T-helper 22 cell (primary cell): ENCODE measurements around the gene PPIL6.

Experiments used
- DNase-seq: peaks from one replicate; pipeline ENCODE4 v3.0.0-alpha.2; 2020; ENCODE audit warnings: low read depth

PPIL6 gene

DNA sequence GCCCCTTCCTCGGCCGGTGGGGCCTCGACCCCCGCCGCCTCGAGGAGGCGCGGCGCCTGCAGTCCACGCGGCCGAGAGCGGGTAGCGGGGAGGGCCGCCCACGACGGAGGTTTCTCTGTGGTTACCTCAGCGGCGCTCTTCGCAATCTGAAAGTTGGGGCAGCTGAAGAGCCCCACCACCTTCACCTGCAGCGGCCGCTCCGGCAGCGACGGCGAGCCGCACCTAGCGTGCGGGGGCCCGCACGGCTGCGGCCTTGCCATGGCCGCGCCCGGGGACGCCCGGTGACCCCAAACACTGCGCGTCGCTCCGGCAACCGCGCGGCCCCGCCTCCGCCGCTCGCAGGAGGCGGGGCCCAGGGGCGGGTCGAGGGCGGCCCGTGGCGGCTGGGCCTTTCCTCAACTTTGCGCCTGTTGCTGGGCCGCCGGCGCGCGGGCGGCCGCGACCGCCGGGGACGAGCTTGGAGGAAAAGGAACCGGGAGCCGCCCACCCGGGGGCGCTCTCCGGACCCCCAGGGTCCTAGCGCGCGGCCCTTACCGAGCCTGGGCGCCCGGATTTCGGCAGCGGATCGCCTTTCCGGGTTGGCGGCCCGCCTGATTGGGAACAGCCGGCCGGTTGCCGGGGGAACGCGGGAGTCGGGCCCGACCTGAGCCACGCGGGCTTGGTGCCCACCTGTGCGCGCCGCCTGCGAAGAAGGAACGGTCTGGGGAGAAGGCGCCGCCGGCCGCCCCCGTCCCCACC is at the start of gene PPIL6, which contains the start of gene SMPD2:
TSS of gene PPIL6 (minus strand) at position 298 of the 738 bp plus-strand sequence. CDS start at position 260, 38 bp downstream.
TSS of gene SMPD2 (plus strand) at position 394 of the 738 bp plus-strand sequence. CDS start 398 bp downstream, outside the sequence.
- DNase-seq, result peak; percentile 65

DNA sequence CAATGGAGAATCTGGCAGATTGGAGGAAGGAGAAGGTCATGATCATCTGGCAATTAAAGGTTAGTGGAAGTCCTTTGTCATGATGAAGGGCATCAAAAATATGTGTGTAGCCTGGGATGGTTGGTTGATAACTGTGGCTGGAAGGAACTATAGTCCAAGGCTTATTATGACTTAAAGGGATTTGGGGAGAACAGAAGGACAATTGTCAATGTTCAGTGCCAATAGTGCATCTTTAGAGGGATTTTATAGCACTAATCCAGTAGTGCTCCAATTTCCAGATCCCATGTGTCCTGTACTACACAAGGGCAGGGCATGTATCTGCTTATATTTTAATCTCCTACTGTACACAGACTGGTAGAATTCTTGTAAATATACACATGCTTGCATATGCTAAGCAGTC is 47.6 kb upstream of the PPIL6 start:
- no peak for DNase-seq

GRCh38 chr6:109486068-109486467 is 45.6 kb upstream of the PPIL6 start:
- no peak for DNase-seq

GRCh38 chr6:109485266-109485935 is 45.0 kb upstream of the PPIL6 start:
- DNase-seq, result no peak

DNA sequence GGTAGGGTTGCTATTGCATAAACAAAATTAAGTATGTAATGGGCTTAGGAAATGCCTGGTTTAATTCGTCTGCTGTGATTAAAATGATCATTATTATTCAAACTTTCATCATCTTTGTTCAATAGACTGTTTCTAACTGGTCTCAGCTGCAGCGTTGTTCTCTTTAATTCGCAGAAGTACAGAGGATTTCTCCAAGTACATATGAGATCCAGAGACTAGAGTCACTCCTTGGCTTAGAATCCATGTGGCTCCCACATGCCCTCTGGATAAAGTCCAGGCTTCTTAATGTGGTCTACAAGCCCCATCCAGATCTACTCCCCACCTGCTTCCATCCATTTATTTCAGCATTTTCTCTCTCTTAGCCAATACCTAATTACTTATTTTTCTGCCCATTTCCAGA is 43.7 kb upstream of the PPIL6 start:
- no peak for DNase-seq

DNA sequence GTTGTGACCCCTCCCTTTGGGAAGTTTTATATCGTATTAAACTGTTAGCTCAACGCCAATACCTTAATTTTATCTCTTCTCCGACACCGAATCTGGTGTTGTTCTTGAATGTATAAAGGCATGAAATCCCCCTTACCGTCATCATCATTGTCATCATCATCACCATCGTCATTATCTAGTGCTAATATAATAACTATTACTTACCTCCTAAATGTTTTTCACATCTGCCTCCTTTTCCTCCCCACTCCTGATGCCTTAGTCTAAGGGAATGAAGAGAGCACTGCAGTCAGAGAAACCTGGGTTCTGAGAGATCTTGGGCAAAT is 43.3 kb upstream of the PPIL6 start:
- no peak for DNase-seq

DNA sequence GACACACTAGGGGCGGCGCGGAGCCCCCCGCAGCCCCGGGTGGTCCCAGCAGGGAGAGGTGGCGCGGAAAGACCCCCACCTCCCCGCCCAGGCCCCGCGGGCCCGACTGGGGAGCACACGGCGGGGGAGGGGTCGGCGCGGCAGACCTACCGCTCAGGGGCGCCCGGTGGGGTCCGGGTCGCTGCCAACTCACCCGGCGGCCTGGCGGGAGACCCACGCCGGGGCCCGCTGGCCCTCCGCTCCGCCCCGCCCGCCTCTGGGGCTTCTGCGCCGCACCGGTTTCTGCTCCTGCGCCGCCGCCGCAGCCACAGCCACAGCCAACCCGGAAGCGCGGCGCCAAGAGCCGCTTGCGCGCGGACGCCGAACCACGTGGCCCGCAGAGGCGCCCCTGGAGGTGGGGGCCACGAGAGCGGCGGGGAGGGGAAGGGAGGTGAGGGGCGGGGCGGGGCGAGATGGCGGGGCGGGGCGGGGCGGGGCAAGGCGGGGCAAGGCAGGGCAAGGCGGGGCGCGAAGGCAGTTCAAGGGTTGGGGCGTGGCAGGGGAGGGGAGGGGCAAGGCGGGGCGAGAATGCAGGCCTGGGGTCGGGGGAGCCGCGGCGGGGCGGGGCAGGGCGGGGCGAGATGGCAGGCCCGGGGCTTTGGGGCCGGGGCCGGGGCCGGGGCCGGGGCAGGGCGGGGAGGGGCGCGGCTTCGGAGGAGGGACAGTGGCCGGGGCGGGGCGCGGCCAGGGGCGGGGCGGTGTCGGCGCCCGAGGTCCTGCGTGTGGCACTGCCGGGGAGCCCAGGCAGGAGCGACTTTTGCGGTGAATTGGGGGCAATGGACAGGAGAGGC is 42.7 kb upstream of the PPIL6 start, which contains the start of gene ZBTB24:
TSS of gene ZBTB24 (minus strand) at position 315 of the 830 bp plus-strand sequence. CDS start 1,193 bp downstream, outside the sequence.
- DNase-seq, result peak; percentile 88

DNA sequence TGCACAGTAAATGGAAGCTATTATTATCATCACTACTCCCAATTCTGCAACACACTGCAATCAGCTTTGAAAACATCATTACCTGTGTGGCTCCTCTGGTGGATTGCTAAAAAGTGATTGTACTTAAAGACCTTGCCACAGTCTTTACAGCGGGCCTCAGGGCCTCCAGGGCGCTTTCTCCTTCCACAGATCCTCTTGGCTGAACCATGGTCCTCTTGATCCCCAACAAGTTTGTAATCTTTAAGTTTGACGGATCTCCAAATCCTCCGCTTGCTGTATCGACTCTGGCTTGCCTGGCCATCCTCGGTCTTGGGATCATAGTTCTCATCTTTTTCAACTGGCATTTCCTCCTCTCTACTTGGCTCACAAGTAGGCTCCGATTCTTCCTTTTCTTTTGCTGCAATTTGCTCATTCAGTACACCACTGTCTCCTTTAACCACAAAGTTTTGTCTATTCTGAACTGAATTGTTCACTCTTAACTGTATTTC is 40.6 kb upstream of the PPIL6 start:
- DNase-seq, result no peak

DNA sequence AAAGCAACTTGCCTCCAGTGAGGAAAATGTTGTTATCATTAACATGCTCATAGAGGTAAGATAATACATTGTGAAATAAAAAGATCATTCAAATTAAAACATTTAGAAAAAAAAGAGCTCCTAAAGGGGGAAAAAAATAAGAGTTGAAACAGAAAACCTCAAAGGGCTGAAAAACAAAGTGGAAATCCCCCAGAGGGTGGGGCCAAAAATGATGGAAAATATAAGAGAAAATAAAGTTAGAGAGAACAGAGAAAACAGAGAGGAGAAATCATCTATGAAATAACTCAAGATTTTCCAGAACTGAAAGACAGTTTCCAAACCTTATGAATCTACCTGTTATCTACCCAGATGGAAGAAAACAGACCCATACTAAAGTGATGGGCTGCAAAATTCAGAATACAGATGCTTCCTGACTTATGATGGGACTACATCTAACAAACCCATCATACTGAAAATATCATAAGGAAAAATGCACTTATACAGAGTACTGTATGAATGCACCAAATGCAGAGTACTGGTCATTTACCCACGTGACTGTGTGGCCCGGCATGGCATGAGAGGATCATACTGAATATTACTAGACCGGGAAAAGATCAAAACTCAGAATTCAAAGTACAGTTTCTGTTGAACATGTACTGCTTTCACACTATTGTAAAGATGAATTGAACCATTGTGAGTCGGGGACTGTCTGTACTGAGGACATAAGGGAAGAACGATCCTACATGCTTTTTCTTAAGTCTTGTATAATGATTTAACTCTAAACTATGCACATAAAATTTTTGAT is 38.6 kb upstream of the PPIL6 start:
- DNase-seq, result no peak

DNA sequence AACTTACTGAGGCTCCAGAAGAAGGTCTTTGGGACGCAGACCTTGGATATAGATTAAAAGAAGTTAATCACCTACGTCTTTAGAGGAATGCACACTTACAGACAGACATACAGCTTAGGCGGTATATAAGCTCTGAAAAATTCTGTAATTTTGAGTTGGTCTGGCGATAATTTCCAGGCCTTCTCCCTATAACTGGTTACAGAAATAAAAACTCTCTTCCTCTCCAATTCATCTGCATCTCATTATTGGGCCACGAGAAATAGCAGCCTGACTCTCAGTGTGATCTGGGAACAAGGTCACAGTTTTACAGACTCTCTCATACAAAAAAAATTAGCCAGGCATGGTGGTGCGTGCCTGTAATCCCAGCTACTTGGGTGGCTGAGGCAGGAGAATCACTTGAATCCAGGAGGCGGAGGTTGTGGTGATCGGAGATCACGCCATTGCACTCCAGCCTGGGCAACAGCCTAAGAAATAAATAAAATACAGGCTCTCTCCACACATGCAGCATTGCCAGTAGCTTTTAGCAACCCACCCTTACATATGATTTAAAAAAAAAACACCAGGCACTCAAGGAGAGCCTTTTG is 37.9 kb upstream of the PPIL6 start:
- no peak for DNase-seq

DNA sequence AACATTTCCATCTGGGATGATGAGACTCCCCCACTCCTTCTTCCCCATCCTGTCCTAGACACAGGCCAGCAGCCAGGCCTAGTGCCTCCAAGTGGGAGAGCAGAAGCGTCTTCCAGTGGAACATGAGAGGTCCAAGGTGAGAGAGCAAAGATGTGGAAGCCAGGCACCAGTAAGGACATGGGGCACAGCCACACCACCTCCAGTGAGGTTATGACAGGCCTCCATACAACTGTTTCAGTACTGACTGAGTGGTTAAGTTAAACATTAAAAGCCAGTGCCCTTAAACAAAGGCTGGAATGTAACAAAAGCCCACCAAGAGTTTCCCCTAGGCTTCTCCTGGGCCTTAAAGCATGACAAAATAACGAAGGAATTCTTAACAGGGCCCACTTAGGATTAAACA is 37.3 kb upstream of the PPIL6 start:
- no peak for DNase-seq

- no peak for DNase-seq
These were observed 36.8 kb upstream of the PPIL6 start for GRCh38 chr6:109477184-109477583.

DNA sequence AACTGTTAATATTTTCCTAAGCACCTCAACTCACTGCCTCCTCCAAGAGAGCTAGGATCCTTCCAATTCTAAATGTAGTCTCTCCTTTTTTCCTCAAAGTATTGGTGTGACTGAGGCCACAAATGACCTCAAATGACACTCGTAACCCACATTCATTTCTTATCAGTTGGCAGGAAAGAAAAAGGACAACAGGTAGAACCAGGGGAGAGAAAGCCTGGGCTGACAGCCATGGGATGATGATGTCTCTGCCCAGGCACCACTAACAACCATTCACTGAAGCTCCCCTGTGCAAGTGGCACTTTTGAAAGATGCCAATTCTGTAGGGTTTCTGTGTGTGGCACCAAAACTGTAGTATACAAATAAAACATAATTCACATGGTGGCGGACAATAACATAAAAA is 35.2 kb upstream of the PPIL6 start:
- no peak for DNase-seq

DNA sequence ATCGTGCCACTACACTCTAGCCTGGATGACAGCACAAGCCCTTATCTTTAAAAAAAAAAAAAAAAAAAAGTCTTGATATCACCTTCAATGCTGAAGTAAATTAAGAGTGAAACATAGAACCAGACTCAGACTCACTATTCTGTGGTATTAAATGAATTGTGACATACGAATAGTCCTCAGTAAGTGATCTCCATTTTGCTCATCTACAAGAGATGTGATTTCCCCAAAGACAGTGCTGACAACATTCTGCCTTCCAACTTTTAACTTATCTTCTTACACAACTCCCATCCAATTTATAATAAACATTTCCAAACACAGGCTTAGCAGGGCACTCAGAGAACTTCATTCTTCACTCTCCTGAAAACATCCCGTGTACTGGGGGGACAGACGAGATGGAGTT is 34.6 kb upstream of the PPIL6 start:
- DNase-seq, result no peak

DNA sequence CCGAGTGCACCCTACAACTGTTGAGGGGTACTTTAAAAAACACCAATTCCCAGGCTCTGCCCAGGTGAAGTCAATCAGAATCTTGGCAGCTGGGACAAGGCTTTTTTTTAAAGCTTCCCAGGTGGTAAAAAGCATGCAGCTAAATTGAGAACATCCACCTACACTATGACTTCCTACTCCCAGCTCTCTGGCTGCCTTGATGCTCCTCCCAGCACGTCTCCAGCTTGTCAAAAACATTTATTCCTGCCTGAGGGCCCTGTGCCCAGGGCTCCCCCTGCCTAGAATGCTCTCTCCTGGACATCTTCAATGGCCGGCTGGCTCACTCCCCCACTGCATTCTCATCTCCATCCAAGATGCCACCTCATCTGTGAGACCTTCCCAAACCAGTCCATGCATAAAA is 32.7 kb upstream of the PPIL6 start:
- no peak for DNase-seq

DNA sequence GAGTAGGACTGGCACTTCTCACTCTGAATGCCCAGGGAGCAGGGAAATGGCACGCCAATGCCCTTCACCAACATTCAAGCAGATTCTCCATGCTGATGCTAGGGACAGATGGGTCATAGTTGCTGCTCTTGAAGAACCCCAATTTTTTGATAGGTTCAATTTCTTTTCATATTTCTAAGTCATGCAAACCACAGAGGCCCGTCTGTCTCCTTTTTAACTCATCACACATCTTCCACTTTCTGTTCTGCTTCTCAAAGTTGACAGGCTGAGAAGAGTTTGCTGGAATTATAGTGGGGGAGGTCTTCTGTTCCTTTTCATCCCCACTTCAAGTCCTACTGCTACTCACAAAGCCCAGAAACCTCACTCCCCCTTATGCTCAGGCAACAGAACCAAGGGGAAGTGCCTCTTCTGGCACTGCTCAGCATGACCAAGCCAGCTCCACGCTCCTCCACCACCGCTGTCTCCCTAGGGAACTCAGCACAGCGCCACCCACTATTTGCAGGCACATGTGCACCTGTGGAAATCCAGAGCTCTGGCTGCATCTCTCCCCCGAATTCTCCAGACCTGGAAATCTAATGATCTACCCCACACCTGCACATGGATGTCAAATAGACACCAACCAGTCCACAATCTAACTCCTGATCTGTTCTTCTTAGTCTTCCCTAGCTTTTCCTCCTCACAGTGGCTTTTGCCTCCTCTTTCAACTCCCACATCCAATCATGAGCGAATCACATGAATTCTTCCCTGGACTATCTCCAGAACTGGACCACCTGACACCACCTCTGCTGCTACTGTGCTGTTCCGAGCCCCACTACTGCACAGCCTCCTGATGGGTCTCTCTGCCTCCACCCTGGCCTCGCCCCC is 31.9 kb upstream of the PPIL6 start:
- DNase-seq, result no peak

DNA sequence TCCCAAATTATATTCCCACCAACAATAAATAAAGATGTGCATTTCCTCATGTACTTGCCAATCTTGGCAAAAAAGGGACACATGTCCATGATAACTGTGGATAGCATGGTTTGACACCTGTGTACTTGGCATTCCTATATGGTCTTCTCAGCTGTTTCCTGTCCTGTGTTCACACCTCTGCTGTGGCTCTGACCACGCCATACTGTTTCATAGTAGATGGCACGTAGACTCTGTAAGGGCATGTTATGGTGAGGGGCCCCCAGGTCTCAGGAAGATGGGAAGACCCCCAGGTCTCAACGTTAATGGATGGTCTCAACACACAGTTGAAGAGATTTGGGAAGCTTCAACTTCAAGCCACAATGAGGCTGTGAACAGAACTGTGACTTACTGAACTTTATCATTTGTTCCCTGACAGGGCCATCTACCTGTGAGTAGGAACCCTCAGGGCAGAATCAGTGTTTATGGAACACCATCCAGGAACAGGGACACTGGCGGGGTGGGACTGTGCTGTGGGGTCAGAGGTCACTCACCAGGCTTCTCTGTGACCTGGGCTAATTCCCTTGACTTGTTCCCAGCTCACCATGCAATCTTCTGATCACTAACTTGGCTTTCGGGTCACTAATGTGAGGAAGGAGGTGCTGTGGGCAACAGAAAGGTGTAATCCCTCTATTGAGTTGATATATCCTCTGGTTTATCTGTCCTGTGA is 30.8 kb upstream of the PPIL6 start:
- no peak for DNase-seq

- DNase-seq, result no peak
These were observed 29.3 kb upstream of the PPIL6 start for GRCh38 chr6:109469591-109470189.

GRCh38 chr6:109467696-109468095 is 27.3 kb upstream of the PPIL6 start:
- no peak for DNase-seq
